ENCODE results near the gene AK5.

AK5 gene

DNA sequence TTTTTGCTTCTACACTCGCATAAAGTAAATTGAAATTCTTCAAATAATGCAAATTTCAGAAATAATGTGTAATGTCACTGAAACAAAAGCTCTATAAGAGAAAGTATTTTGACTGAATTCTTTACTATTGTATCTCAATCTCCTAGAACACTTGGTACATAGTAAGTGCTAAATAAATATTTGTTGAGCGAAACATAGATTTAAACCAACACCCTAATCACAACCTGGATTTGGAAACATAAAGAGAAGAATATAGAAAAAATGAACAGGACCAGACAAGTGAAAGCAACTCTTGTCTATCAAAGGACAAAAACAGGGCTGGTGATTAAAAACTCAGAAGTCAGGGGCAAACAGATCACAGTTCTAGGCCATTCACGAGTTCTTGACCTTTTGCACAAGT, 74.3 kb downstream of the AK5 start:
- DNase-seq = no peak

DNA sequence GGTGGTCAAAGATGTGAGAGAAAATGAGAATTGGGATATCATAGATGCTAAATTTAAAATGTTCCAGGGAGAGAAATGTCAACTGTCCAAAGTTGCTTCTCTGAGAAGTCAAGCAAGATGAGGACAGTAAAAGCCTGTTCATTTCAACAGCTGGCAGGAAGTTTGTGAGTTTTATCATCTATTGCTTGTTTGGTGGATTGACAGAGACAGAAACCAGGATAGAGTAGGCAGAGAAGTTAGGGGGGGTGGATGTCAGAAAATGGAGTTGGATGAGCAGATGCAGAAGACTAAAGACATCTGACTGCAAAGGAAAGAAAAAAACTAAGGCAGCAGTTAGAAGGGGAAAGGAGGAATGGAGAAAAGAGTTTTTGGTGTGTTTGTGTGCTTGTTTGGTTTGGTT, 78.4 kb downstream of the AK5 start:
- DNase-seq = no peak

DNA sequence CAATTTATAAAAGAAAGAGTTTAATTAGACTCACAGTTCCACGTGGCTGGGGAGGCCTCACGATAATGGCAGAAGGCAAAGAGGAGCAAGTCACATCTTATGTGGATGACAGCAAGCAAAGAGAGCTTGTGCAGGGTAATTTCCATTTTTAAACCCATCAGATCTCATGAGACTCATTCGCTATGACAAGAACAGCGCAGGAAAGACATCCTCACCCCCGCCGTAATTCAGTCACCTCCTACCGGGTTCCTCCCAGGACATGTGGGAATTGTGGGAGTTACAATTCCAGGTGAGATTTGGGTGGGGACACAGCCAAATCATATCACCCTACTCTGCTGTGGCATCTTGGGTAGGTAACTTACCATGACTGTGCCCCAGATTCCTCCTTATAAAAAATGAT, 79.8 kb downstream of the AK5 start:
- no peak for DNase-seq

GRCh38 chr1:77370161-77370560, 88.3 kb downstream of the AK5 start:
- DNase-seq = no peak

- DNase-seq = no peak
Measured at GRCh38 chr1:77370583-77371306, 88.9 kb downstream of the AK5 start.

DNA sequence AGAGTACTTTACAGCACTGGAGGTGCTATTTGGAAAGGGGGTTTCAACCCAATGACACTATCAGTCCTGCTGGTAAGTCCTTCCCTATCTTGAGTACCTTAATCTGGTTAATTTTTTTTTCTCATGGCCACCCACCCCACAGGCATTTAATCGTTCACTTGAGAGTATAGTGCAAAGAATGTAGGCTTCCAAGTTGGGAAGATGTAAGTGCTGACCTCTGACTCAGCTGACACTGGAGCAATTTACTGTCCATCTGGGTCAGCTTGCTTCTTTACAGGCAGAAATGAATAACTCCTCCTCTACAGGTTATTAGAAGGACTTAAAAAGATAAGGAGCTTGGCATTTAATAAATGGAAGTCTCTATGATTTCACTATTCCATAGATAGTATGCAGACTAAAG, 89.6 kb downstream of the AK5 start:
- no peak for DNase-seq

GRCh38 chr1:77373702-77374101, 91.9 kb downstream of the AK5 start:
- no peak for DNase-seq

DNA sequence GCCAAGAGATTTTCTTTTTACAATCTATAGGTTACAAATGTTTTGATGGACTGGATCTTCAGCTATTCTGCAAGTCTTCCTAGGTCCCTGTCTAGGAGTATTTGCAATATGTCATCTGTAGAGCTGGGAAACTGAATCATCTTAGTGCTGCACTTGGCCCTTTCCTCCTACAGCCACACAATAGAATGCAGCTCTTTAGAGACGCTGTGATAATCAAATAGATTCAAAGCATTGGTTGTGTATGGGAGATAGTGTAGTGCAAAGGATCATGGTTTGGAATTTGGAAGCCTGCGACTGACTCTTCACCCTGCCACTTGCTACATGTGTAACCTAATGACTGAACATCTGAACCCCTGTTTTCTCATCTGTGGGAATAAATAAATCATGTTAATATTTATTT, 93.7 kb downstream of the AK5 start:
- DNase-seq = no peak

GRCh38 chr1:77375990-77376389, 94.2 kb downstream of the AK5 start:
- DNase-seq = no peak

- DNase-seq = no peak
Measured at GRCh38 chr1:77378723-77379535, 97.1 kb downstream of the AK5 start.

DNA sequence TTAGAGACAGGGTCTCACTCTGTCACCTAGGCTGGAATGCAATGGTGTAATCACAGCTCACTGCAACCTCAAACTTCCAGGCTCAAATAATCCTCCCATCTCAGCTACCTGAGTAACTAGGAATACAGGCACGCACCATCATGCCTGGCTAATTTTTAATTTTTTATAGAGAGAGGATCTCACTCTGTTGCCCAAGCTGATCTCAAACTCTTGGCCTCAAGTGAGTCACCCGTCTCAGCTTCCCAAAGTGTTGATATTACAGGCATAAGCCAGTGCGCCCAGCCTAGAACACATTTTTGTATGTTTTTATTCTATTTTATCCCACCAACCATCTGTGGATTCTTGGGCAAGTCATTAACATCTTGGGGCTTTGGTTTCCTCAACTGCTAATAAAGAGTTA, 100.5 kb downstream of the AK5 start:
- no peak for DNase-seq

GRCh38 chr1:77383236-77383635, 101.4 kb downstream of the AK5 start:
- no peak for DNase-seq

GRCh38 chr1:77385551-77385950, 103.7 kb downstream of the AK5 start:
- DNase-seq = no peak

DNA sequence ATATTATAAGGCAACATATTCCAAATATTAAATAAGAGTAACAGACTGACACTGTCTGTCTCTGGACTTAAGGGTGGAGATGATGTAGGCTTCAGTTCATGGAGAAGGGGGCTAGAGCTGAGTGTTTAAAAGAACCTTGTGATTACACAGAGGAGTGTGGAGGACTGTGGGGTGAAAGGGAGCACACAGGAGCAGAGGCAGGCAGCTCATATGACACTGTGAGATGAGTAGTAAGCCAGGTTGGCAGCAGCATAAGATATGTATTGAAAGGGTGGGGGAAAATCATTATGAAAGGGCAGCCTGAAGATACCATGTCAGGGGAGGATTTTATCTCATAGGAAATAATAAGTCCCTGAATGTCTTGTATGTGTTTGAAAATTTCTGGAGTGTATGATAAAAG, 104.5 kb downstream of the AK5 start:
- no peak for DNase-seq

DNA sequence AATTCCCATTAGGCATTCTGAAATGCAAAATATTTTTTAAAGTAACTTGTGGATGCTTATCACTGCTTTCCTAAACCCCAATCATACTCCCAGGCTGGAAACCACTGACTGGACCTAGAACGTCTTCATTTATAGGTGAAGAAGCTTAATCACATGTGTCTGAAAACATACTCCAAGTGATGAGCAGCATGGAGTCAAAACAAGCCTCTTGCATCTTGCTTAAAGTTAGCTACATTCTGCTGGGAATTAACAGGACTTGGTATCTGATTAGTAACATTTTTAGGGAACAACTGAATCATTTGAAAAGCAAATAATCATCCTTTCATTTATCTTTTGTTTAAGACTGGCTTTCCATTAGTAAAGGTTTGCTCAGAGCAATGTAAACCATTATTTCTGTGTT, 105.7 kb downstream of the AK5 start:
- DNase-seq = no peak

DNA sequence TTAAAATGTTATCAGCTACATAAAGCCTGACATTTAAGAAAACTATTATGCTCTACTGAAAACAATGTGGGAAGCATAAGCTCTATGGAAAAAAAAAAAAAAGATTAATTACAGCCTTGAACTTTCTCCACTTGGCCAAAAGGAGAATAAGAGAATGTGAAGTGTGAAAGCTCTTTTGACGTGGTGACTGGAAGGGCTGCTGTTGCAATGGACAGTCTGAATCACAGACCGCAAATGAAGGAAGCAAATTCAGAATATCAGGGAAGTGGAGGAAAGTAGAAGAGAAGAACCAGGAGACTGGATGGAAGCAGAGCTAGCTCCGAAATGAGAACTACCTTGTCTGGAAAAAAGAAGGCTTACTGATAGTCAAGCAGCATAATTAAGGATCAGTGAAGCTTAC, 106.8 kb downstream of the AK5 start:
- no peak for DNase-seq

DNA sequence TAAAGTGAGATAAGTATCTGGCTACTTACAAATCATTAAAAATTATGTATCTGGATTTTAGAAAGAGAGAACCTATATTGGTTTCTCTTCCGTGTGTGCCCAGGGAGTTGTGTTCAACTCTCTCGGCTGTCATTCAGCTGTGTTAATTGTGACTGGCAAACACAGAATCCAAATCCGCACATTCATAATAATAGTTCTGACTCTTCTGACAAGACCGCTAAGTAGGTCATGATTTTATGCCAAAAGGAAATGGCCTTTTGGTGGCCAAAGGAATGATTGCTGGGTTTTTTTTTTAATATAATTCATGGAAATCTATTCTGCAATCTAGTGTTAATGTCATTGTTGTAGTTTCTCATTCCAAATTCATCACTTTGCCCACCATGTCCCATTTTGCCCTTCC, 110.7 kb downstream of the AK5 start:
- DNase-seq = no peak

GRCh38 chr1:77394166-77394565, 112.3 kb downstream of the AK5 start:
- DNase-seq = no peak

GRCh38 chr1:77395051-77395450, 113.2 kb downstream of the AK5 start:
- DNase-seq = no peak

- DNase-seq = no peak
Measured at GRCh38 chr1:77398152-77398551, 116.3 kb downstream of the AK5 start.

GRCh38 chr1:77399250-77400086, 117.6 kb downstream of the AK5 start:
- DNase-seq = no peak

DNA sequence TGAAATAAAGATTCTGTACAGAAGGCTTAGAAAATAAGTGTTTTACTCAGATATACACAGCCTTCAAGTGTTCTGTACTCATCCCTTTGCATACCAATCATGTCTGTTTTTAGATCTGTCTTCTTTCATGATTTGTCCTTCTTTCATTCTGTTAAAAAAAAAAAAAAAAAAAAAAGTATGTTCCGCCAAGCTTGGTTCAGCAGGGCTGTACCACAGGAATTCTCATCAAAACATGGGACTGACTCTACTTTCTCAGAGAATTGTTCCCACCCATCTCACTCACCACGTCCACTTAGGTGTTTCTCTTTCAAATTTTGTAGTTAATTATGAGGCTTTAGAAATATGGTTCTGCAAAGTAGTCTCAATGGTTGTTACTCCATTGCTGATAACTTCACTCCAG, 119.0 kb downstream of the AK5 start:
- no peak for DNase-seq

DNA sequence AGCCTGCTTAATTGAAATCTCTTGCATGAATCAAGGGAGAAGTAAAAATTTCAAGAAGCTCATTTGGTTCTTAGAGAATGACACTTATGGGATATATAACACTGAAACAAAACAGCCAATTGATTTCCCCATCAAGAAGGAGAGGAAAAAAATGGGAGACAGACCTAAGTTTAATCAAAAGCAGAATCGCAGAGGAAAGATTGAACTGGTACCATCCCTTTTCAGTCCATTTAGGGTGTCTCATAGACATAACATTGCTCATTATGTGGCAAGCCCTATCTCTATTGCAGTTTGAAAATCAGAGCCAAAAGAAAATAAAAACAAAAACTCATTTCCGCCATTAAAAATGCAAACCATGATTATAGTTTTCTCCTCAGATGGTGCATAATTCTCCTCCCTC, 119.6 kb downstream of the AK5 start:
- no peak for DNase-seq

DNA sequence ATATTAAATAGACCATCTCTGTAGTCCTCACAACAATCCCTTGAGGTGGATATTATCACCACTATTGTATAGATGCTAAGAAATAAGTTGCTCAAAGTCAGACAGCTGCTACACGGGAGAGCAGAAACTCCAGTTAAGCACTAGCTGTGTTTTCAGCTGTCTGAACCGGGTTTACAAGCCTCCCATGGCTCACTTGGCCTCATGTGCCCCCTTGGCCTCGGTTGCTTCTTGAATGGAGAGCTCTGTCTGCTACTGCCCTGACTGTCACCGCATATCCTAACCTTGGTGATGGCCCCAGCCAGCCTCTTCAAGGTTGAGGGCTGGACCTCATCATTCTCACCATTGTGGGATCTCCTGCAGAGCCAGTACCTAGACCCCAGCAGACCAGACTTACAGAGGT, 123.4 kb downstream of the AK5 start:
- DNase-seq = no peak
